ENCODE measurements around the gene SUPT3H. TPM values are rescaled to one million over a fixed set of nuclear protein-coding genes. Genes with fewer than 3 reads are reported as not detected.
A peak's percentile ranks its signal among the peaks of the same experiment; 100 is the strongest.

Gene SUPT3H
- total RNA-seq, 6 experiments from 2014 or later, result 0.95 to 2.8 (median 2.0) TPM

- H3K36me3 ChIP-seq, result no peaks in the 10 kb centered on the region
- no peaks in the 10 kb centered on the region for H3K27me3 ChIP-seq
- no peak overlapping the region for H3K4me3 ChIP-seq
- no peak for TF ChIP-seq POLR2A (IDR thresholded peaks at IDR 0.05)
- TF ChIP-seq CTCF (IDR thresholded peaks at IDR 0.05), result no peak
- DNase-seq (no peak), ATAC-seq (no peak)
- intact Hi-C loops (cut with DNase I), result no loop called here
- H3K4me1 ChIP-seq, result no peaks in the 10 kb centered on the region
- WGBS (ENCODE audit: insufficient coverage, low coverage, low lambda C conversion rate, missing lambda C conversion rate), result 85% methylated on average over 1 of the region's 1 CpG
- H3K27ac ChIP-seq, result no peak overlapping the region
- H3K9me3 ChIP-seq, result no peaks in the 10 kb centered on the region
Observed at GRCh38 chr6:44841829-44842228, 535.9 kb downstream of the SUPT3H start.

GRCh38 chr6:44837741-44838140, 540.0 kb downstream of the SUPT3H start:
- intact Hi-C loops (cut with DNase I), result no loop called here
- Histone ChIP-seq H3K9me3 (no peaks in the 10 kb centered on the region), H3K27ac (no peak overlapping the region), H3K4me1 (no peaks in the 10 kb centered on the region), H3K4me3 (no peak overlapping the region), H3K27me3 (no peaks in the 10 kb centered on the region), H3K36me3 (no peaks in the 10 kb centered on the region)
- no peak for TF ChIP-seq POLR2A (IDR thresholded peaks at IDR 0.05)
- TF ChIP-seq CTCF (IDR thresholded peaks at IDR 0.05), result no peak
- ATAC-seq (no peak), DNase-seq (no peak)
- 84% methylated on average over 1 of the region's 1 CpG for WGBS (ENCODE audit: insufficient coverage, low coverage, low lambda C conversion rate, missing lambda C conversion rate)

- H3K9me3 ChIP-seq, result no peaks in the 10 kb centered on the region
- intact Hi-C loops (cut with DNase I), result no loop called here
- TF ChIP-seq CTCF (IDR thresholded peaks at IDR 0.05) (no peak), POLR2A (IDR thresholded peaks at IDR 0.05) (no peak)
Observed at GRCh38 chr6:44837255-44837654, 540.5 kb downstream of the SUPT3H start.

GRCh38 chr6:44833248-44833647, 544.5 kb downstream of the SUPT3H start:
- intact Hi-C loops (cut with DNase I), result no loop called here
- ATAC-seq, result peak in 1 of 4 donors; percentile 32
- 67% methylated on average over 1 of the region's 1 CpG for WGBS (ENCODE audit: insufficient coverage, low coverage, low lambda C conversion rate, missing lambda C conversion rate)

More at GRCh38 chr6:44837255-44837654, 540.5 kb downstream of the SUPT3H start:
- Histone ChIP-seq H3K27ac (no peak overlapping the region), H3K4me3 (no peak overlapping the region), H3K4me1 (no peaks in the 10 kb centered on the region), H3K36me3 (no peaks in the 10 kb centered on the region), H3K27me3 (no peaks in the 10 kb centered on the region)
- DNase-seq (no peak), ATAC-seq (no peak)

More at GRCh38 chr6:44833248-44833647, 544.5 kb downstream of the SUPT3H start:
- no peak for DNase-seq
- no peak overlapping the region for H3K4me3 ChIP-seq
- TF ChIP-seq CTCF (IDR thresholded peaks at IDR 0.05), result no peak
- TF ChIP-seq POLR2A (IDR thresholded peaks at IDR 0.05), result no peak
- no peaks in the 10 kb centered on the region for H3K36me3 ChIP-seq
- H3K9me3 ChIP-seq, result no peaks in the 10 kb centered on the region
- no peaks in the 10 kb centered on the region for H3K4me1 ChIP-seq
- no peak overlapping the region for H3K27ac ChIP-seq
- H3K27me3 ChIP-seq, result no peaks in the 10 kb centered on the region

All from right lobe of liver (tissue), 6 donors.